HL-60 (cell line): ENCODE data around the gene LIPA.

Source experiments
- DNase-seq, 2 experiments: peaks; one replicate each; pipeline ENCODE4 v3.0.0-alpha.2; 2010 to 2020; ENCODE audit warnings: low read depth in 1 of 2, low spot score in 1 of 2
- H3K27ac ChIP-seq: fragments of 250-450 bp; sonication (Bioruptor Pico); replicated peaks from 2 replicates; pipeline ENCODE4 v1.5.1; 2020; ENCODE audit warnings: mild to moderate bottlenecking, moderate library complexity
- H3K27me3 ChIP-seq: fragments of 250-450 bp; sonication (Bioruptor Pico); 2 replicates; pipeline ENCODE4 v1.5.1; 2021; ENCODE audit warnings: mild to moderate bottlenecking, moderate library complexity; ENCODE audit not compliant: insufficient read depth, poor library complexity, severe bottlenecking
- H3K4me3 ChIP-seq: replicated peaks from 2 replicates; pipeline ENCODE4 v1.5.1; 2011; ENCODE audit warnings: mild to moderate bottlenecking, control low read depth, low read length; ENCODE audit not compliant: insufficient read depth
- CTCF ChIP-seq: IDR thresholded peaks from one replicate; pipeline ENCODE4 v1.5.1; 2011; ENCODE audit warnings: low read length, control low read depth, inconsistent platforms; ENCODE audit not compliant: insufficient read depth
- GABPA ChIP-seq: IDR thresholded peaks from 2 replicates; pipeline ENCODE4 v1.6.1; 2012; ENCODE audit warnings: low read depth
- POLR2AphosphoS5 ChIP-seq: IDR thresholded peaks from 2 replicates; pipeline ENCODE4 v1.6.1; 2012; ENCODE audit warnings: low read depth
- REST ChIP-seq: IDR thresholded peaks from 2 replicates; pipeline ENCODE4 v1.6.1; 2012; ENCODE audit warnings: low read depth; ENCODE audit not compliant: insufficient replicate concordance
- SPI1 ChIP-seq: IDR thresholded peaks from 2 replicates; pipeline ENCODE4 v1.6.1; 2012; ENCODE audit warnings: low read depth, mild to moderate bottlenecking, borderline replicate concordance

Gene LIPA

GRCh38 chr10:89237849-89238248 is 13.7 kb downstream of the LIPA start:
- TF ChIP-seq REST (no peak), GABPA (no peak)
- H3K4me3 ChIP-seq: no peak overlapping the region
- H3K27me3 ChIP-seq: no peaks in the 10 kb centered on the region
- DNase-seq: no peak
- H3K27ac ChIP-seq: no peak overlapping the region

GRCh38 chr10:89236226-89236797 is 15.3 kb downstream of the LIPA start:
- TF ChIP-seq GABPA: no peak
- TF ChIP-seq POLR2AphosphoS5: no peak
- TF ChIP-seq REST: no peak
- TF ChIP-seq CTCF: no peak
- TF ChIP-seq SPI1: no peak
- DNase-seq: no peak
- no peak overlapping the region for H3K27ac ChIP-seq
- no peak overlapping the region for H3K4me3 ChIP-seq
- H3K27me3 ChIP-seq: no peaks in the 10 kb centered on the region

- no peaks in the 10 kb centered on the region for H3K27me3 ChIP-seq
- no peak for DNase-seq
- H3K27ac ChIP-seq: no peak overlapping the region
- TF ChIP-seq REST (no peak), GABPA (no peak), CTCF (no peak), POLR2AphosphoS5 (no peak), SPI1 (no peak)
- H3K4me3 ChIP-seq: no peak overlapping the region
Measured at GRCh38 chr10:89235073-89235798, 16.3 kb downstream of the LIPA start.
